LNCaP clone FGC (cell line): ENCODE measurements around the gene FMO3.

Source experiments
- DNase-seq: peaks from one replicate; pipeline ENCODE4 v3.0.0-alpha.2; 2011; ENCODE audit warnings: low read depth
- H3K4me3 ChIP-seq: 2 replicates; pipeline ENCODE4 v1.5.1; 2011; ENCODE audit warnings: mild to moderate bottlenecking, low read depth, low read length, control low read depth
- TF ChIP-seq, protein P1 (sequence below): IDR thresholded peaks from 2 replicates; pipeline ENCODE4 v1.5.1; 2012; ENCODE audit warnings: mild to moderate bottlenecking; ENCODE audit not compliant: control insufficient read depth, insufficient read depth; ENCODE audit errors: extremely low read depth

Gene FMO3

DNA sequence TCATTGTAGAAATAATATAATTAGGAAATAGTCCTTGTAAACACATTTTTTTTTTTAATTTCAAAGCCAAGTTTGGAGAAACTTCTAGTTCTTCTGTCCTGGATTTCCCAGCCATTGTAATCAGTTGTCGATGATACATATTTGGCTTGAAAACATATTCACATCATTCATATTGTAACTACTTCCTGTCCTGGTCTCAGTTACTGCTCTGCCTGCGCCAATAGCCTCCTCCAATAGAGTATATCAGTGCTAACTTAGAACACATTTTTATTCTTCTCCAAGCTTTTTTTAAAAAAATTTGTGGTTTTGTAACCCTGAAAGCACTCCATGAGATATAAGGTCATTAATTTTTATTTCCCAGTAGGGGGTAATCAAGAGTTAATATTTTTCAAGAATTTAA is 48.3 kb downstream of the FMO3 start:
- no peak for DNase-seq
- TF ChIP-seq, protein P1, sequence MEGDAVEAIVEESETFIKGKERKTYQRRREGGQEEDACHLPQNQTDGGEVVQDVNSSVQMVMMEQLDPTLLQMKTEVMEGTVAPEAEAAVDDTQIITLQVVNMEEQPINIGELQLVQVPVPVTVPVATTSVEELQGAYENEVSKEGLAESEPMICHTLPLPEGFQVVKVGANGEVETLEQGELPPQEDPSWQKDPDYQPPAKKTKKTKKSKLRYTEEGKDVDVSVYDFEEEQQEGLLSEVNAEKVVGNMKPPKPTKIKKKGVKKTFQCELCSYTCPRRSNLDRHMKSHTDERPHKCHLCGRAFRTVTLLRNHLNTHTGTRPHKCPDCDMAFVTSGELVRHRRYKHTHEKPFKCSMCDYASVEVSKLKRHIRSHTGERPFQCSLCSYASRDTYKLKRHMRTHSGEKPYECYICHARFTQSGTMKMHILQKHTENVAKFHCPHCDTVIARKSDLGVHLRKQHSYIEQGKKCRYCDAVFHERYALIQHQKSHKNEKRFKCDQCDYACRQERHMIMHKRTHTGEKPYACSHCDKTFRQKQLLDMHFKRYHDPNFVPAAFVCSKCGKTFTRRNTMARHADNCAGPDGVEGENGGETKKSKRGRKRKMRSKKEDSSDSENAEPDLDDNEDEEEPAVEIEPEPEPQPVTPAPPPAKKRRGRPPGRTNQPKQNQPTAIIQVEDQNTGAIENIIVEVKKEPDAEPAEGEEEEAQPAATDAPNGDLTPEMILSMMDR: no peak

DNA sequence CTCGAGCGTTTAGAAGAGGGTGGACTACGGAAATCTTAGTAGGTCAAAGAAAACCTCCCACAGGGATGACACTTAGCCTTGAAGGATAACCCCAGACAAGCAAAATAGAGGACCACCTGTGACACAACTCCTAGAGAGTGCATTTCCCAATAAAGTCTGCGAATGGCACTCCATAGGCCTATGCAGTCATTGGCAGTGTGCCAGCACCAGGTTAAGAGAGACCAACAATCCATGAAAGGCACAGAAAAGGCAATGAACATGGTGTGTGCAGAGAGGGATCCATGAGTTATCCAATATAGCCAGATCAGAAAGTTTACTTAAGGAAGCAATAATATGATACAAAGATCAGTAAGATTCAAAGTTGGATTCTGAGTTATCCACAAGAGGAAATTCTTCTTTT is 49.2 kb downstream of the FMO3 start:
- TF ChIP-seq, protein P1: no peak
- no peak for DNase-seq
- no peak overlapping the region for H3K4me3 ChIP-seq

More for the DNA sequence above, 48.3 kb downstream of the FMO3 start:
- H3K4me3 ChIP-seq: no peak overlapping the region

DNA sequence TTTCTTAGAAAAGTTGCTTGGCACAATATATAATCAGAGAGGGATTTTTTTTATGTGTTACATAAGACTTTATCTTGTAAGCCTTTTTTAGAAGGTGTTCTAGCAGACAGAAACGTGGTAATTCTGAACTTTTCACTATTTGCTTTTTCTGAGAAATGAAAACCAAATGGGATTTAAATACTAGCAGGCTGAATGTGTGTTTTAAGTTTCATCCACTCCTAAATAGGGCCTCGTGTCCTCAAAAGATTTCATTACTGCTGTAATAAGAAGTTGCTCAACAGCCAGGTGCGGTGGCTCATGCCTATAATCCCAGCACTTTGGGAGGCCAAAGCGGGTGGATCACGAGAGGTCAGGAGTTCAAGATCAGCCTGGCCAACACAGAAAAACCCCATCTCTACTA is 49.7 kb downstream of the FMO3 start:
- TF ChIP-seq, protein P1: no peak

DNA sequence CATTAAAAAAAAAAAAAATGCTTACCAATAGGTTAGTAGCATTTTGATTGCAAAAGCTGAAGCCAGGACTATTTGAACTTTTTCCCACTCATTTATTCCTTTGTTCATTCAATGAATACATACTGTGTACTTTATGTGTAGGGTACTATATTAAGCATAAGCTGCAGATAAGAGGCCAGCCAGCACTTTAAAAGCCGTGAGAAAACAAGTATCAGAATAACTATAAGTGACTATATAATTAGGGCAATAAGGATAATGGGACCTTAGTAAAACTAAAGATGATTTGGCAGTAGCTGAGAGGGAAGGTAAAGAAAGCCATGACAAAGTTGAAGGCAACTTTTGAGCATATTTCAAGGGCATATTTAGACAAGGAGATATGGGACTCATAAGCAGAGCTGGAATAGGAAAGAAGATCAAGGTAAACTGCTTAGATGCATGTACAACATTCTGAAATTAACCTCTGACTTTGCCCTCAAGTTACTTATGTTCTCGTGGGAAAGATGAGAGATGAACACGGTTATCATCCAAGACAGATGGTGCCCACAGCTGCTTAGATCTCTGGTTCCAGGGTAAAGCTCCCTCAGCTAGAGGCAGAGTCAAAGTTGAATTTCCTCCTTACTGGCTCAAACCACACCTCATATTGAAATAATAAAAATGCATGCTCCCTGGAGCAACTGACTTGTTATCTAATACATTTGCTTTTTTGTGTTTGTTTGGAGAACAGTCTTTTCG is 50.4 kb downstream of the FMO3 start:
- TF ChIP-seq, protein P1: no peak
- DNase-seq: no peak
- H3K4me3 ChIP-seq: no peak overlapping the region

More for the DNA sequence above, 49.7 kb downstream of the FMO3 start:
- no peak for DNase-seq
- no peak overlapping the region for H3K4me3 ChIP-seq

DNA sequence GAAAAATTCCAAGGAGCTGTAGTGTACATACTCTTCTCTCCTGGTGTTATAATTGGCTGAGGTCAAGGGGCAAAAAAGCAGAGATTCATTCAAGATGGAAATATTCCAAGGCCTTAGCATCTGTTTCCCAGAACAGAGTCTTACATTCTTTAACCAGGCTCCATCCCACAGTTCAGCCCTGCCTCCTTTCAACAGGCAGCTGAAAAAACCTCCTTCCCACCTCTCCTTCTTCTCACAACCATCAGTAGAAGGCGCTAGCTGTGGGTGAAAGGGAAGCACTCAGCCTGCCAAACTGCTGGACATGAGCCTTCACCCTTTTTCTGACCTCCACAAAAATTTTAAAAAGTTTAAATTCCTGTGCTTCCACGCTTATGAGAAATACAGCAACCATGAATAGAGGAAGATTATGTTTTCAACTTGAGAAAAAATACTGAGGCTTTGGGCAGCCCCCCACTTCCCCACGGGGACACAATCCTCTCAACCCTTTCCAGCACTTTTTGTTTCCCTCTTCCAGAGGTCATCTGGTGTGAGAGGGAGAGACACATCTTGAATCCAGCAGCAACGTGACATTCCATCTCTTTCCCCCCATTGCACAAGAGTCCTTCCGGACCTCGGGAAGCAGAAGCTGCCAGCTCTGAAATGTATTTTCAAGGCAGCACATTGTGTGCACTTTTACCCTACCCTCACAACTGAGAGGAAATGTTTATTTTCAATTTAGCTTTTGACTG is 51.1 kb downstream of the FMO3 start:
- TF ChIP-seq, protein P1: peak; percentile 5; the same call in 1 of the 2 replicates
- DNase-seq: peak; percentile 50
- H3K4me3 ChIP-seq: no peak overlapping the region

DNA sequence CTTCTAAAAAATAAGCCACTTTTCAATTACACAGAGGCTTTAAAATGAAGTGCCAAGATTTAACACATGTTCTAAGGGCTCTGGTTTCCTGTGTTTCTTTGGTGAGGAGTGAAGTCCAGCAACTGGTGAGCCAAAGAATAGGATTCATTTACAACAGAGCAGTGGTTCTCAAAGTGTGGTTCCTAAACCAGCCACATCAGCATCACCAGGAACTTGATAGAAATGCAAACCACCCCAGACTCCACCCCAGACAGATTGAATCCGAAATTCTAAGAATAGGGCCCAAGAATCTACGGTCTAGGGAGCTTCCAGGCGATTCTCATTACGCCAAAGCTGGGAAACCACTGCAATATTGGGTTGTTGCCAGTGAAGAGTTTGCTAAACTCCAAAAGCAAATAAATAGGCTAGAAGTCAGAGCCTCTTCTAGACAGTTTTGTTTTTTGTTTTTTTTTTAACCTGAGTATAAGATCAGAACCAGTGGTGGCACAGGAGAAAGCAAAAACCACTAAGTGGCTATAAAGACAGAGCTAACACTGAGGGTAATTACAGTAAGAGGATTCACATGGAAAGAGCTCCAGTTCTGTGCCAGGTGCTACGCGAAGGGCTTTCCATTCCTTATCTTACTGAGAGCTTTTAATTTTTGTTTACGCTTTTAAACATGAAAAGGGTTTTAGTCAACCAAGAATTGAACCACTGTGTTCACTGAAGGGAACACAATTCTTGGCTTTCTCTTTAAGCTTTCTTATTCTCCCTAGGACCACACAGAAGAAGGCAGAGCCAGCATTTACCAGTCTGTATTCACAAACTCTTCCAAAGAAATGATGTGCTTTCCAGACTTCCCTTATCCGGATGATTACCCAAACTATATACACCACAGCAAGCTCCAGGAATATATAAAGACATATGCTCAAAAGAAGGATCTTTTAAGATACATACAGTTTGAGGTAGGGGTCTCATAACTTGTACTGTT is 52.0 kb downstream of the FMO3 start:
- H3K4me3 ChIP-seq: no peak overlapping the region
- peak; percentile 46 for DNase-seq
- TF ChIP-seq, protein P1: no peak
